Osteocyte (in vitro differentiated cells): ENCODE measurements around the gene CDH4. TPM values are rescaled to one million over a fixed set of nuclear protein-coding genes. Genes with fewer than 3 reads are reported as not detected.

ENCODE experiments used
- DNase-seq: peaks from one replicate; pipeline ENCODE4 v3.0.0; 2021; ENCODE audit warnings: mixed read lengths; ENCODE audit not compliant: unreplicated experiment; ENCODE audit errors: extremely low spot score
- H3K27ac Mint-ChIP-seq: one replicate; pipeline ENCODE4 v1.8.0; 2021; ENCODE audit warnings: mild to moderate bottlenecking, mixed read lengths; ENCODE audit not compliant: unreplicated experiment
- H3K27me3 Mint-ChIP-seq: one replicate; pipeline ENCODE4 v1.8.0; 2021; ENCODE audit warnings: mixed read lengths; ENCODE audit not compliant: unreplicated experiment
- H3K36me3 Mint-ChIP-seq: one replicate; pipeline ENCODE4 v1.8.0; 2021; ENCODE audit warnings: mixed read lengths; ENCODE audit not compliant: unreplicated experiment
- H3K4me1 Mint-ChIP-seq: one replicate; pipeline ENCODE4 v1.8.0; 2021; ENCODE audit warnings: mixed read lengths; ENCODE audit not compliant: unreplicated experiment
- H3K4me3 Mint-ChIP-seq: one replicate; pipeline ENCODE4 v1.8.0; 2021; ENCODE audit warnings: mild to moderate bottlenecking, moderate library complexity, mixed read lengths; ENCODE audit not compliant: unreplicated experiment
- H3K9me3 Mint-ChIP-seq: one replicate; pipeline ENCODE4 v1.8.0; 2021; ENCODE audit warnings: mixed read lengths; ENCODE audit not compliant: unreplicated experiment
- total RNA-seq: library from RNA; stranded (reverse); gene quantifications from 2 replicates; pipeline ENCODE4 v1.2.1, GENCODE V29; 2021
- TF ChIP-seq, protein P1 (sequence below): fragments of 200-600 bp; sonication (generic); IDR thresholded peaks from 2 replicates; pipeline ENCODE4 v1.5.0; 2021; ENCODE audit warnings: antibody characterized with exemption, mild to moderate bottlenecking, moderate library complexity

The CDH4 gene
- total RNA-seq, 1 donor from 2014 or later, result 1.3 TPM

DNA sequence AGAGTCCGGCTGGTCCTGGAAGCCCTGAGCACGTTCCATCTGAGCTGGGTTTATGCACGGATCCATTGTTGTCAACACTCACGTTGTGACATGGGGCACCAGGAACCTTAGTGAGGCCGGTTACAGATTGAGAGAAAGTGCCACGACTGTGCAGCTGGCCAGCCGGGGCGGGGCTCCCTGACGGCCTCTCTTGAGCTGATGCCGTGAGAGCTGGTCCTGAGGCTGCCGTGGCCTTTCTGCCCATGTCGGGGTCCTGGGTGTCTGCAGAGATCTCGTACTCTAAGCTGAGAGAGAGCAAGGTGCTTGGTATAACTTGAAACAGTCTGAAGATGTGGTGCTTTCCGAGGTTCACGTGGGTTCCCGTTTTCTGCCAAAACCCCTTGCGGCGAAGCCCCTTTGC is 10.0 kb downstream of the CDH4 start:
- TF ChIP-seq, protein P1, sequence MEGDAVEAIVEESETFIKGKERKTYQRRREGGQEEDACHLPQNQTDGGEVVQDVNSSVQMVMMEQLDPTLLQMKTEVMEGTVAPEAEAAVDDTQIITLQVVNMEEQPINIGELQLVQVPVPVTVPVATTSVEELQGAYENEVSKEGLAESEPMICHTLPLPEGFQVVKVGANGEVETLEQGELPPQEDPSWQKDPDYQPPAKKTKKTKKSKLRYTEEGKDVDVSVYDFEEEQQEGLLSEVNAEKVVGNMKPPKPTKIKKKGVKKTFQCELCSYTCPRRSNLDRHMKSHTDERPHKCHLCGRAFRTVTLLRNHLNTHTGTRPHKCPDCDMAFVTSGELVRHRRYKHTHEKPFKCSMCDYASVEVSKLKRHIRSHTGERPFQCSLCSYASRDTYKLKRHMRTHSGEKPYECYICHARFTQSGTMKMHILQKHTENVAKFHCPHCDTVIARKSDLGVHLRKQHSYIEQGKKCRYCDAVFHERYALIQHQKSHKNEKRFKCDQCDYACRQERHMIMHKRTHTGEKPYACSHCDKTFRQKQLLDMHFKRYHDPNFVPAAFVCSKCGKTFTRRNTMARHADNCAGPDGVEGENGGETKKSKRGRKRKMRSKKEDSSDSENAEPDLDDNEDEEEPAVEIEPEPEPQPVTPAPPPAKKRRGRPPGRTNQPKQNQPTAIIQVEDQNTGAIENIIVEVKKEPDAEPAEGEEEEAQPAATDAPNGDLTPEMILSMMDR, result no peak
- Mint-ChIP-seq H3K27me3 (no peaks in the 10 kb centered on the region), H3K36me3 (no peaks in the 10 kb centered on the region), H3K9me3 (peaks cover 5% of the 10 kb centered on the region), H3K4me3 (no peak overlapping the region), H3K4me1 (no peaks in the 10 kb centered on the region), H3K27ac (no peak overlapping the region)
- DNase-seq, result no peak

DNA sequence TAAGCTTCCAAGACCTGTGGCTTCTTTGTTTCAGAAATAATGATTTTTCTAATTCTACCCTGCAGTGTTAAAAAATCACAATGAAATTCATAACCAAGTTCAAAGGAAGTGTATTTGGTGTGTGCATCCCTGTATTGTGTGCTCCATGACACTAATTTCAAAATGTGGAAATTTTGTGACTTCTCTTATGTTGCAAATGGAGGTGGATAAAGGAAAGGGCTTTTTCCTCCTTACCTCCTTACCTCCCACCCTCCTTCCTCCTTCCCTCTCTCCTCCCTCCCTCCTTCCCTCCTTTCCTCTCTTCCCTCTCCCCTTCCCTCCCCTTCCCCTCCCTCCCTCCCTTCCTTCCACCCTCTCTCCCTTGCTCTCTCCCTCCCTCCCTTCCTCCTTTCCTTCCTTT is 10.5 kb downstream of the CDH4 start:
- H3K9me3 Mint-ChIP-seq, result peaks cover 5% of the 10 kb centered on the region
- no peaks in the 10 kb centered on the region for H3K4me1 Mint-ChIP-seq
- H3K36me3 Mint-ChIP-seq, result no peaks in the 10 kb centered on the region
- no peak for DNase-seq
- H3K27ac Mint-ChIP-seq, result no peak overlapping the region
- no peaks in the 10 kb centered on the region for H3K27me3 Mint-ChIP-seq
- TF ChIP-seq, protein P1, result no peak
- H3K4me3 Mint-ChIP-seq, result no peak overlapping the region

DNA sequence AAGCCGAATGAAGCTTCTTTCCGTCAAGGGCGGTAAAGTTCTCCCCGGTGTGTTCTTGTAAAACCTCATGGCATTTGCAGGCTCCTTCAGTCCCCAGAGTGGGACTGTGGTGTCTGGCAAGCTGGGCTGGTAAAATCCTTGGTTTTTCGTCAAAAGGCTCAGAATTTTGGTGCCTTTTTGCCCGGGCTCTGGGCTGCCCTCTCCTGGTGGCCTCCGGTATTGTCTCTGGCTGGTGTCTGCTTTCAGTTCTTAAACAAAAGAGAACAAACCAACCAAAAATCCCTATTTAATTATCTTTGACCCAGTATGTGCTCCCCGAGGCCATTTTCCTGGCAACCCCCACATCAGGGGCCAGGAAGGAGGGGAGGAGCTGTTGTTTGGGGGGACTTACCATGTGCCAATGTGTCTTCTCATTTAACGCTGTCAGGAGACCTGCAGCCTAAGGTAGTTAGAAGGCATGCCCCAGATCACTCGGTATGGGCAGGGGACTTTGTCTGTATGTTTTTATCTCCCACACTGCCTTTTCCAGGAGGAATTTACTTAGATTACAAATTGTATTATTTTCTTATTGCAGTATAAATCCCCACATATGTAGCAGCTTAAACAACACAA is 11.1 kb downstream of the CDH4 start:
- Mint-ChIP-seq H3K4me3 (no peak overlapping the region), H3K36me3 (no peaks in the 10 kb centered on the region), H3K4me1 (no peaks in the 10 kb centered on the region), H3K9me3 (peaks cover 5% of the 10 kb centered on the region), H3K27me3 (no peaks in the 10 kb centered on the region), H3K27ac (no peak overlapping the region)
- TF ChIP-seq, protein P1, result peak; percentile 88
- DNase-seq, result no peak

DNA sequence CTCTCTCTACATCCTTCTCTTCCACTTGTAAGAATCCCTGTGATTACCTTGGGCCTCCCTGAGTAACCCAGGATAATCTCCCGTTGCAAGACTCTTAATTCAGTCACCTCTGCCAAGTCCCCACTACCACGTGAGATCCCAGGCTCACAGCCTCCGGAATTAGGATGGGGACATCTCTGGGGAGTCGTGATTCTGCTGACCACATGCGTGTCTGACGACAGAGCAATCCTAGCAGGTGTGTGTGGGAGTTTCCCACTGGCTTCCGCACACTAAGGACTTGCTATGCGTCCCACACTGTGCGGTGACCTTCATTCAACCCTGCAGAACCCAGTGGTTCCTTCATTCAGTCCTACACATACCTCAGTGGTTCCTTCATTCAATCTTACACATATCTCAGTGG is 11.9 kb downstream of the CDH4 start:
- H3K4me3 Mint-ChIP-seq, result no peak overlapping the region

DNA sequence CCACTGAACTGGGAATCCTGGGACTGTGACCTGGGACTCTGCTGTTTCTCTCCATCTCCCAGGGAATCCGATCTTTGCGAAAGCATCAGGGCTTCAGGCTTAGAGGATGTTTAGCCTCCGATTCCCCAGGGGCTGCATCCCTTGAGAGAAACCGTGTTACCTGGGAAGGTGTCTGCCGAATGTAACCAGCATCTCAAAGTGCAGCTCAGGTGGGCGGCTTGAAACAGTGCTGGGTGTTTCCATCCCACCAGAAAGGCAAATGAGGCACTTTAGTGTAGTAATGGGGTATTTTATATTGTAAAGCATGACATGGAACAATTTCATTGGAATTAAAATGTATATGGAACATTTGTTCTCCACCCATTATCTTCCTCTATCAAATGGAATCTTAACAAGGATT is 15.2 kb downstream of the CDH4 start:
- no peaks in the 10 kb centered on the region for H3K9me3 Mint-ChIP-seq
- H3K36me3 Mint-ChIP-seq, result no peaks in the 10 kb centered on the region
- no peak overlapping the region for H3K4me3 Mint-ChIP-seq
- H3K4me1 Mint-ChIP-seq, result no peaks in the 10 kb centered on the region
- no peak for DNase-seq
- H3K27ac Mint-ChIP-seq, result no peak overlapping the region
- TF ChIP-seq, protein P1, result no peak
- no peaks in the 10 kb centered on the region for H3K27me3 Mint-ChIP-seq

More for the DNA sequence above, 11.9 kb downstream of the CDH4 start:
- Mint-ChIP-seq H3K27me3 (no peaks in the 10 kb centered on the region), H3K36me3 (no peaks in the 10 kb centered on the region), H3K4me1 (no peaks in the 10 kb centered on the region), H3K27ac (no peak overlapping the region), H3K9me3 (peaks cover 5% of the 10 kb centered on the region)
- TF ChIP-seq, protein P1, result no peak
- no peak for DNase-seq
